Ammon's horn (tissue), 1 donor: ENCODE data around the gene SERTAD2.

Source experiments
- DNase-seq: peaks from one replicate; pipeline ENCODE4 v3.0.0-alpha.2; 2016; ENCODE audit warnings: low spot score

The SERTAD2 gene

DNA sequence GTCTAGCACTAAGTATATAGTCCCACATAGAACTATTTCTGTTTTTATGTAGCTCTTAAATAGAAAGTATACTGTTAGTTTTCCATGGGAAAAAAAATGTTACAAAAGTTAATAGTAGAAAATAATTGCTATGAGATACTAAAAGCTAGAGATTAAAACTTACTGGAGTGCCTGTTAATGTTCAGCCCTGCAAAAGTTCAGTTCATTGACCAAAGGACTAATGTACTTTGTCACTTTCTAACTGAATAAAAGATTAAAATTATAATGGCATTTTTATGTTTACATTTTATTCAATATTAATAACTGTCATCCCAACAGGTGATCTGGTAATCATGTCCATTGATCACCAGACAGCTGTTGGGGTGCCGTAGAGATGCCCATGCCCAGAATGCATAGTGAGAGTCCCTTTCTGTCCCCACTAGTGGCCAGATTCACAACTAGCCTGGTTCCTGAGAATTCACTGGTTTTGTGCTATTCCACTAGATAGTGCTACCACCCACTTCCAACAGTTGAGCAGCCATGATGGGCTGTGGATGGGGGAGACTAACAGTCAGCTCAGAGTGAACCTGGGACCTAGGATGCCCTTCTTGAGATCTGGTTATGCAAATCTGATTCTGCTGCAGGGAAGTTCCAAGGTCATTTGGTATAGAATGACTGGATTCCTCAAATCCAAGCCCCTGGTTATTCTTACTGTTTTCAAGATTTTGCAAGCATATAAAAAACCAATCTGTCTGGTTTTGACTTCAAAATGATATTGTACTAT lies 71.8 kb downstream of the SERTAD2 start:
- no peak for DNase-seq
